Activated CD8-positive, alpha-beta memory T cell treated with anti-CD3 and anti-CD28 coated beads for 4 hours (primary cell): ENCODE results near the gene TNFRSF25.
A peak's percentile ranks its signal among the peaks of the same experiment; 100 is the strongest.
"Not testable (repeated sequence)": the region's sequence is repeated elsewhere in the genome, so short reads cannot be mapped to it uniquely, and the experiment has no call there.

Experiments
- DNase-seq, 2 donors: peaks; one replicate each; pipeline ENCODE4 v3.0.0-alpha.2; 2020; ENCODE audit warnings: low read depth in 2 of 2

The TNFRSF25 gene

GRCh38 chr1:6502000-6502891 is 36.3 kb upstream of the TNFRSF25 start:
- no peak for DNase-seq

- no peak for DNase-seq
Observed at GRCh38 chr1:6501279-6501813, 35.4 kb upstream of the TNFRSF25 start.

GRCh38 chr1:6500544-6501278 is 34.7 kb upstream of the TNFRSF25 start:
- DNase-seq = no peak

- DNase-seq = no peak
Observed at GRCh38 chr1:6499296-6499695, 33.3 kb upstream of the TNFRSF25 start.

GRCh38 chr1:6498576-6499111 is 32.7 kb upstream of the TNFRSF25 start:
- DNase-seq = no peak

GRCh38 chr1:6497867-6498575 is 32.0 kb upstream of the TNFRSF25 start:
- DNase-seq = no peak

- DNase-seq = peak in 1 of 2 donors; percentile 20
Observed at GRCh38 chr1:6497215-6497866, 31.4 kb upstream of the TNFRSF25 start.

GRCh38 chr1:6496890-6497214 is 30.9 kb upstream of the TNFRSF25 start:
- no peak for DNase-seq

- DNase-seq = no peak
Observed at GRCh38 chr1:6496365-6496721, 30.4 kb upstream of the TNFRSF25 start.

- DNase-seq = no peak
Observed at GRCh38 chr1:6495540-6496364, 29.8 kb upstream of the TNFRSF25 start.

- no peak for DNase-seq
Observed at GRCh38 chr1:6495041-6495441, 29.1 kb upstream of the TNFRSF25 start.

- no peak for DNase-seq
Observed at GRCh38 chr1:6494627-6495026, 28.7 kb upstream of the TNFRSF25 start.

- not testable (repeated sequence) for DNase-seq
Observed at GRCh38 chr1:6493834-6494223, 27.9 kb upstream of the TNFRSF25 start.

GRCh38 chr1:6491966-6492365 is 26.0 kb upstream of the TNFRSF25 start:
- DNase-seq = no peak

- no peak for DNase-seq
Observed at GRCh38 chr1:6491480-6491962, 25.5 kb upstream of the TNFRSF25 start, which contains the start of gene PLEKHG5. Gene PLEKHG5 (minus strand): TSS chr1:6491667. CDS start chr1:6477571, 14,096 bp downstream.

GRCh38 chr1:6491081-6491449 is 25.1 kb upstream of the TNFRSF25 start:
- DNase-seq = no peak

GRCh38 chr1:6490181-6491080 is 24.5 kb upstream of the TNFRSF25 start:
- DNase-seq = no peak

GRCh38 chr1:6489799-6490180 is 23.8 kb upstream of the TNFRSF25 start:
- peak; percentile 44 to 59 for DNase-seq

GRCh38 chr1:6489383-6489765 is 23.4 kb upstream of the TNFRSF25 start:
- DNase-seq = no peak
